ENCODE results near the gene CCDC142. TPM values are rescaled to one million over a fixed set of nuclear protein-coding genes. Genes with fewer than 3 reads are reported as not detected.

Gene CCDC142
- total and polyA plus RNA-seq, 4 donors, result 5.1 to 28.3 (median 10.8) TPM

DNA sequence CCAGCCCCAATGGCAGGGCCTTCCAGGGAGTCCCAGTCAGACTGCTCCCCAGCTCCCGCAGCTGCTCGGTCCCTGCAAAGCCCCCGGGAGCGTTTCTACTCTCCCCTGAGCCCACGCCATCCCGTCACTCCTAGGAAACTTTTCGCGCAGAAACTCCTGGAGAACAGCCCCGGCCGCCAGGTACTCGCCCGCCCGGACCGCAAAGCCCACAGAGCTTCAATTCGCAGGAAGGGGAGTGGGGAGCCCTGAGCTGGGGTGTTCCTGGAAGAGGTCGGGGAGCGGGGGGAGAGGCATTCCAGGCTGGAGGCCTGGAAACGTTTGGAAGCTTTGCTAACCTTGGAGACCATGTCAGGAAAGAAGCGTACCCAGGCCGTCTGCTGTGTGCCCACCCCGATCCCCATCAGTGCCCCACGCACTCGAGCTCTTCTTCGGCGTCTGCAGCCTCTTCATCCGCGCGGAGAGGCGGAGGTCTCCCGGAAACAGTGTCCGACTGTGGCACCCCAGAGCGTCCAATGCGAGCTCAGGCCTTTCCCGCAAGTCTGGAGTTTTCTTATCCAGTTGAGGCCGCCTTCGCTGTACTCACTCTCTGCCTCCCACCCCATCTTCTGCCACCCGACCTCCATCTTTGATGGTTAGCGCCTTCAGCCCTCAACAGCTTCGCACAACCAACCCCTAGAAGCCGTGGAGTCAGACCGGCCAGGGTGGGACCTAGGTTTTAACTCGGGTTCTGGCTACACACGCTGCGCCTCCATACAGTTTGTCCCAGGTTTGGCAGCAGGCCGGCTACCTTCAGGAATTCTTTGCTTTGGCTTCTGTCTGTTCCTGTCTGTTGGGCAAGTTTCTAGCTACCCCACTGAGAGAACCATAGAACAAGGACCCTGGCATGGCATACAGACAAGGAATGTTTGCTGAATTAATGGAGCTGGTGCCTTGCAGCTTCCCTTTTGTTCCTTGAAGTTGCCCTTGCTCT is 21.0 kb upstream of the CCDC142 start:
- H3K9me3 ChIP-seq (ENCODE audit: control insufficient read depth in 4 of 4, low read length in 3 of 4), result no peaks in the 10 kb centered on the region
- no peak for DNase-seq (ENCODE audit: low spot score)
- H3K9ac ChIP-seq (ENCODE audit: low read depth in 1 of 2, low read length in 2 of 2), result peak overlapping the region; percentile 69 to 71
- WGBS, result 25% methylated on average over 45 of the region's 45 CpGs
- no peaks in the 10 kb centered on the region for H3K27me3 ChIP-seq (ENCODE audit: control insufficient read depth in 4 of 4, insufficient read depth in 4 of 4, low read length in 3 of 4)
- TF ChIP-seq, protein P1, sequence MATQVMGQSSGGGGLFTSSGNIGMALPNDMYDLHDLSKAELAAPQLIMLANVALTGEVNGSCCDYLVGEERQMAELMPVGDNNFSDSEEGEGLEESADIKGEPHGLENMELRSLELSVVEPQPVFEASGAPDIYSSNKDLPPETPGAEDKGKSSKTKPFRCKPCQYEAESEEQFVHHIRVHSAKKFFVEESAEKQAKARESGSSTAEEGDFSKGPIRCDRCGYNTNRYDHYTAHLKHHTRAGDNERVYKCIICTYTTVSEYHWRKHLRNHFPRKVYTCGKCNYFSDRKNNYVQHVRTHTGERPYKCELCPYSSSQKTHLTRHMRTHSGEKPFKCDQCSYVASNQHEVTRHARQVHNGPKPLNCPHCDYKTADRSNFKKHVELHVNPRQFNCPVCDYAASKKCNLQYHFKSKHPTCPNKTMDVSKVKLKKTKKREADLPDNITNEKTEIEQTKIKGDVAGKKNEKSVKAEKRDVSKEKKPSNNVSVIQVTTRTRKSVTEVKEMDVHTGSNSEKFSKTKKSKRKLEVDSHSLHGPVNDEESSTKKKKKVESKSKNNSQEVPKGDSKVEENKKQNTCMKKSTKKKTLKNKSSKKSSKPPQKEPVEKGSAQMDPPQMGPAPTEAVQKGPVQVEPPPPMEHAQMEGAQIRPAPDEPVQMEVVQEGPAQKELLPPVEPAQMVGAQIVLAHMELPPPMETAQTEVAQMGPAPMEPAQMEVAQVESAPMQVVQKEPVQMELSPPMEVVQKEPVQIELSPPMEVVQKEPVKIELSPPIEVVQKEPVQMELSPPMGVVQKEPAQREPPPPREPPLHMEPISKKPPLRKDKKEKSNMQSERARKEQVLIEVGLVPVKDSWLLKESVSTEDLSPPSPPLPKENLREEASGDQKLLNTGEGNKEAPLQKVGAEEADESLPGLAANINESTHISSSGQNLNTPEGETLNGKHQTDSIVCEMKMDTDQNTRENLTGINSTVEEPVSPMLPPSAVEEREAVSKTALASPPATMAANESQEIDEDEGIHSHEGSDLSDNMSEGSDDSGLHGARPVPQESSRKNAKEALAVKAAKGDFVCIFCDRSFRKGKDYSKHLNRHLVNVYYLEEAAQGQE (IDR thresholded peaks at IDR 0.05), result no peak
- peak; percentile 54 for TF ChIP-seq YY1 (IDR thresholded peaks at IDR 0.05)
- H3K36me3 ChIP-seq (ENCODE audit: control insufficient read depth in 4 of 4, insufficient read depth in 3 of 4, low read depth in 1 of 4, low read length in 3 of 4), result peaks cover 0 to 6% (median 4%) of the 10 kb centered on the region in 4 donors
- peak overlapping the region; percentile 76 to 97 (median 89) for H3K4me3 ChIP-seq (ENCODE audit: low read depth in 1 of 3, low read length in 3 of 3)
- H3K4me1 ChIP-seq (ENCODE audit: control insufficient read depth in 4 of 4, insufficient read depth in 4 of 4, low read length in 3 of 4), result peaks cover 20 to 75% (median 61%) of the 10 kb centered on the region in 4 donors
- H3K27ac ChIP-seq (ENCODE audit: low read depth in 1 of 2, low read length in 2 of 2), result peak overlapping the region; percentile 87 to 93

DNA sequence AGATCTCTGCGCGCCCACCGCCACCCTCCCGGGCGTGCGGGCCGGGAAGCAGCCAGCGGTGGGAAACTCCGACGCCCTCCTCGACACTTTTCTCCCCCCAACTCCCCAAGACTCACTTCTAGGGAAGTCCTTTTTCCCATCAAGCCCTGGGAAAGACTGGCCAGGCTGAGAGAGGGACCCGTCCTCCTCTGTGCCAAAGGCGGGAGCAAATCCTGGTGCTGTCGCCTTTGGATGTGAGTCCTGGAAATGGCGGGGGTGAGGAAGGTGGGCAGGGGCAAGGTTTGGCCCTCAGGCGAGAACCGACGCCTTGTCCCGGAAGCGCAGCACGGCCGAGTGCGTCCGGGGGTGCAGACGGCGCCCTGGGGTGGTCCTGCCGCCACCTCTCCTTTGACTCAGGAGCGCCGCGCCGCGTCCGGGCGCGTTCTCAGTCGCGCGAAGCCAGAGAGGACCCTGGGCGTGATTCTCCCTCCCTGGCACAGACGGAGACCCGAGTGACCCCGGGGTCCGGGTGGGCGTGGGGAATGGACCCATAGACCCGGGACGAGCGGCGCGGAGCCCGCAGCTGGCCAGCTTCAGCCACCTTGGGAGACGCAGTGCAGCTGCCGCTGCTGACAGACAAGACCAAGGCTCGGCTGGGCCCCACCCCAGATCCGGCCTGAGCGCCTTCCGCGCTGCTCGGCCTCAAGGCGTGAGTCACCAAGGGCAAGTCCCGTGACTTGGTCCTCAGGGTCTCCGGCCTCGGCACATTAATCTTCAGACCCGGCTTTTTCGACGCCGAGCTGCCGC is 20.1 kb upstream of the CCDC142 start:
- Histone ChIP-seq H3K27me3 (ENCODE audit: control insufficient read depth in 4 of 4, insufficient read depth in 4 of 4, low read length in 3 of 4) (no peaks in the 10 kb centered on the region), H3K9ac (ENCODE audit: low read depth in 1 of 2, low read length in 2 of 2) (peak overlapping the region; percentile 69 to 71), H3K4me1 (ENCODE audit: control insufficient read depth in 4 of 4, insufficient read depth in 4 of 4, low read length in 3 of 4) (peaks cover 20 to 79% (median 66%) of the 10 kb centered on the region in 4 donors), H3K27ac (ENCODE audit: low read depth in 1 of 2, low read length in 2 of 2) (peak overlapping the region; percentile 87 to 93), H3K36me3 (ENCODE audit: control insufficient read depth in 4 of 4, insufficient read depth in 3 of 4, low read depth in 1 of 4, low read length in 3 of 4) (peaks cover 0 to 6% (median 4%) of the 10 kb centered on the region in 4 donors), H3K9me3 (ENCODE audit: control insufficient read depth in 4 of 4, low read length in 3 of 4) (no peaks in the 10 kb centered on the region), H3K4me3 (ENCODE audit: low read depth in 1 of 3, low read length in 3 of 3) (peak overlapping the region; percentile 76 to 97 (median 89))
- TF ChIP-seq HNF4G (IDR thresholded peaks at IDR 0.05) (no peak), JUND (IDR thresholded peaks at IDR 0.05) (peak; percentile 71 to 80), GABPA (IDR thresholded peaks at IDR 0.05 in 1 of 2, conservative IDR thresholded peaks at IDR 0.05 in 1 of 2) (no peak), SP1 (IDR thresholded peaks at IDR 0.05) (no peak), EGR1 (IDR thresholded peaks at IDR 0.05; ENCODE audit: low read depth in 2 of 2) (no peak), TAF1 (conservative IDR thresholded peaks at IDR 0.05) (peak; percentile 15), FOXA2 (IDR thresholded peaks at IDR 0.05) (no peak), HNF4A (conservative IDR thresholded peaks at IDR 0.05) (no peak), FOXA1 (IDR thresholded peaks at IDR 0.05) (no peak), RAD21 (IDR thresholded peaks at IDR 0.05) (peak; percentile 35 to 46), RXRA (IDR thresholded peaks at IDR 0.05) (no peak), YY1 (IDR thresholded peaks at IDR 0.05) (no peak), NR2F2 (IDR thresholded peaks at IDR 0.05) (peak; percentile 4)
- TF ChIP-seq, protein P2, sequence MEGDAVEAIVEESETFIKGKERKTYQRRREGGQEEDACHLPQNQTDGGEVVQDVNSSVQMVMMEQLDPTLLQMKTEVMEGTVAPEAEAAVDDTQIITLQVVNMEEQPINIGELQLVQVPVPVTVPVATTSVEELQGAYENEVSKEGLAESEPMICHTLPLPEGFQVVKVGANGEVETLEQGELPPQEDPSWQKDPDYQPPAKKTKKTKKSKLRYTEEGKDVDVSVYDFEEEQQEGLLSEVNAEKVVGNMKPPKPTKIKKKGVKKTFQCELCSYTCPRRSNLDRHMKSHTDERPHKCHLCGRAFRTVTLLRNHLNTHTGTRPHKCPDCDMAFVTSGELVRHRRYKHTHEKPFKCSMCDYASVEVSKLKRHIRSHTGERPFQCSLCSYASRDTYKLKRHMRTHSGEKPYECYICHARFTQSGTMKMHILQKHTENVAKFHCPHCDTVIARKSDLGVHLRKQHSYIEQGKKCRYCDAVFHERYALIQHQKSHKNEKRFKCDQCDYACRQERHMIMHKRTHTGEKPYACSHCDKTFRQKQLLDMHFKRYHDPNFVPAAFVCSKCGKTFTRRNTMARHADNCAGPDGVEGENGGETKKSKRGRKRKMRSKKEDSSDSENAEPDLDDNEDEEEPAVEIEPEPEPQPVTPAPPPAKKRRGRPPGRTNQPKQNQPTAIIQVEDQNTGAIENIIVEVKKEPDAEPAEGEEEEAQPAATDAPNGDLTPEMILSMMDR (IDR thresholded peaks at IDR 0.05; ENCODE audit: low read depth, low read length, missing input control), result no peak
- TF ChIP-seq, protein P1 (IDR thresholded peaks at IDR 0.05), result peak; percentile 6
- TF ChIP-seq, protein P3, sequence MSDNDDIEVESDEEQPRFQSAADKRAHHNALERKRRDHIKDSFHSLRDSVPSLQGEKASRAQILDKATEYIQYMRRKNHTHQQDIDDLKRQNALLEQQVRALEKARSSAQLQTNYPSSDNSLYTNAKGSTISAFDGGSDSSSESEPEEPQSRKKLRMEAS (IDR thresholded peaks at IDR 0.05), result no peak
- TF ChIP-seq, protein P4, sequence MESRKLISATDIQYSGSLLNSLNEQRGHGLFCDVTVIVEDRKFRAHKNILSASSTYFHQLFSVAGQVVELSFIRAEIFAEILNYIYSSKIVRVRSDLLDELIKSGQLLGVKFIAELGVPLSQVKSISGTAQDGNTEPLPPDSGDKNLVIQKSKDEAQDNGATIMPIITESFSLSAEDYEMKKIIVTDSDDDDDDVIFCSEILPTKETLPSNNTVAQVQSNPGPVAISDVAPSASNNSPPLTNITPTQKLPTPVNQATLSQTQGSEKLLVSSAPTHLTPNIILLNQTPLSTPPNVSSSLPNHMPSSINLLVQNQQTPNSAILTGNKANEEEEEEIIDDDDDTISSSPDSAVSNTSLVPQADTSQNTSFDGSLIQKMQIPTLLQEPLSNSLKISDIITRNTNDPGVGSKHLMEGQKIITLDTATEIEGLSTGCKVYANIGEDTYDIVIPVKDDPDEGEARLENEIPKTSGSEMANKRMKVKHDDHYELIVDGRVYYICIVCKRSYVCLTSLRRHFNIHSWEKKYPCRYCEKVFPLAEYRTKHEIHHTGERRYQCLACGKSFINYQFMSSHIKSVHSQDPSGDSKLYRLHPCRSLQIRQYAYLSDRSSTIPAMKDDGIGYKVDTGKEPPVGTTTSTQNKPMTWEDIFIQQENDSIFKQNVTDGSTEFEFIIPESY (IDR thresholded peaks at IDR 0.05), result no peak
- TF ChIP-seq, protein P5, sequence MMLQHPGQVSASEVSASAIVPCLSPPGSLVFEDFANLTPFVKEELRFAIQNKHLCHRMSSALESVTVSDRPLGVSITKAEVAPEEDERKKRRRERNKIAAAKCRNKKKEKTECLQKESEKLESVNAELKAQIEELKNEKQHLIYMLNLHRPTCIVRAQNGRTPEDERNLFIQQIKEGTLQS (IDR thresholded peaks at IDR 0.05), result no peak
- WGBS, result under 1% methylated on average over 67 of the region's 67 CpGs
- peak; percentile 50 for DNase-seq (ENCODE audit: low spot score)

Data from liver (tissue), 9 donors.